Activated B cell treated with CpG ODN at 0.5 μM for 24 hours (primary cell): ENCODE data around the gene ZNF385C. TPM values are rescaled to one million over a fixed set of nuclear protein-coding genes. Genes with fewer than 3 reads are reported as not detected.

ENCODE experiments used
- ATAC-seq: fragments of 200-7000 bp; cut with Tn5 transposase; one replicate; pipeline ENCODE4 v1.10.0; 2021; ENCODE audit warnings: low read depth, mild to moderate bottlenecking, moderate library complexity
- CTCF ChIA-PET: fragments of 350-600 bp; sonication (Branson Sonifier 250); formaldehyde crosslinking; loops from one replicate; lab custom pipeline; 2021; ENCODE audit warnings: antibody characterized with exemption; lab: Charles Lee
- POLR2A ChIA-PET: fragments of 350-600 bp; sonication (Branson Sonifier 250); formaldehyde crosslinking; loops from one replicate; lab custom pipeline; 2021; ENCODE audit warnings: antibody characterized with exemption; lab: Charles Lee
- DNase-seq: peaks from one replicate; pipeline ENCODE4 v3.0.0; 2022
- H3K27ac Mint-ChIP-seq: one replicate; pipeline ENCODE4 v1.8.0; 2020; ENCODE audit warnings: mixed read lengths
- H3K27me3 Mint-ChIP-seq: one replicate; pipeline ENCODE4 v1.8.0; 2021; ENCODE audit warnings: mixed read lengths
- H3K36me3 Mint-ChIP-seq: one replicate; pipeline ENCODE4 v1.8.0; 2021; ENCODE audit warnings: low read depth, mixed read lengths
- H3K4me1 Mint-ChIP-seq: one replicate; pipeline ENCODE4 v1.8.0; 2021; ENCODE audit warnings: mixed read lengths
- H3K4me3 Mint-ChIP-seq: one replicate; pipeline ENCODE4 v1.8.0; 2020; ENCODE audit warnings: mild to moderate bottlenecking, mixed read lengths
- H3K9me3 Mint-ChIP-seq: one replicate; pipeline ENCODE4 v1.8.0; 2020; ENCODE audit warnings: mixed read lengths
- intact Hi-C: fragments of 100-400 bp; cut with micrococcal nuclease; formaldehyde crosslinking; loops from one replicate; pipeline ENCODE4 v1.15.1; 2024
- total RNA-seq: library from RNA; stranded (reverse); gene quantifications from 2 replicates; pipeline ENCODE4 v1.2.3, GENCODE V29; 2022
- TF ChIP-seq, protein P1 (sequence below): fragments of 200-600 bp; IDR thresholded peaks from one replicate; pipeline ENCODE4 v1.8.0; 2022; ENCODE audit warnings: antibody characterized with exemption, mild to moderate bottlenecking

Gene ZNF385C
- total RNA-seq, 1 donor from 2014 or later: 16.7 TPM

DNA sequence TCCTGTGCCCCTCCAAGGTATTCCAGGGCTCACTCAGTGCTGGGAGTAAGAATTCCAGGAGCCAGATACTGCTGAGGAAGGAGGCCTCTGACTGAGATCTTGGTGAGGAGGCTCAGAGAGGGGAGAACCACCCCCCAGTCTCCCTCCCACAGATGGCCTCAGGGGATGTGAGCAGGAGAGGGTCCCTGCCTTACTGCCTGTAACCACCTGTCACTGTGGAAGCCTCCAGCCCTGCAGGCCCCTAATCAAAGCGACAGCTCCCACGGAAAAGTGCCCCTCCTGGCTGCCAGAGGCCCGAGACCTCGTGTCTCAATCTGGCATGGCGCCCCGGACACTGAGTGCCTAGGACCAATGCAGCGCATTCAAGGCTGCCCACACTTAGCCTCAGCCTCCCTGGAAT lies 40.2 kb downstream of the ZNF385C start:
- POLR2A ChIA-PET: interaction anchor here (0.6 kb wide), 2 partner anchors 400 to 927 kb away, joined by 4 to 7 read pairs; no protein-coding TSS in a partner anchor
- Mint-ChIP-seq H3K27ac (no peak overlapping the region), H3K36me3 (no peaks in the 10 kb centered on the region), H3K27me3 (peaks cover 9% of the 10 kb centered on the region), H3K4me3 (no peak overlapping the region), H3K4me1 (no peaks in the 10 kb centered on the region), H3K9me3 (no peaks in the 10 kb centered on the region)
- ATAC-seq (no peak), DNase-seq (no peak)
- TF ChIP-seq, protein P1, sequence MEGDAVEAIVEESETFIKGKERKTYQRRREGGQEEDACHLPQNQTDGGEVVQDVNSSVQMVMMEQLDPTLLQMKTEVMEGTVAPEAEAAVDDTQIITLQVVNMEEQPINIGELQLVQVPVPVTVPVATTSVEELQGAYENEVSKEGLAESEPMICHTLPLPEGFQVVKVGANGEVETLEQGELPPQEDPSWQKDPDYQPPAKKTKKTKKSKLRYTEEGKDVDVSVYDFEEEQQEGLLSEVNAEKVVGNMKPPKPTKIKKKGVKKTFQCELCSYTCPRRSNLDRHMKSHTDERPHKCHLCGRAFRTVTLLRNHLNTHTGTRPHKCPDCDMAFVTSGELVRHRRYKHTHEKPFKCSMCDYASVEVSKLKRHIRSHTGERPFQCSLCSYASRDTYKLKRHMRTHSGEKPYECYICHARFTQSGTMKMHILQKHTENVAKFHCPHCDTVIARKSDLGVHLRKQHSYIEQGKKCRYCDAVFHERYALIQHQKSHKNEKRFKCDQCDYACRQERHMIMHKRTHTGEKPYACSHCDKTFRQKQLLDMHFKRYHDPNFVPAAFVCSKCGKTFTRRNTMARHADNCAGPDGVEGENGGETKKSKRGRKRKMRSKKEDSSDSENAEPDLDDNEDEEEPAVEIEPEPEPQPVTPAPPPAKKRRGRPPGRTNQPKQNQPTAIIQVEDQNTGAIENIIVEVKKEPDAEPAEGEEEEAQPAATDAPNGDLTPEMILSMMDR: no peak
- CTCF ChIA-PET: no interaction called here
- intact Hi-C loops: no loop called here

GRCh38 chr17:42056635-42057034 lies 41.6 kb downstream of the ZNF385C start:
- ATAC-seq (no peak), DNase-seq (no peak)
- Mint-ChIP-seq H3K4me1 (no peaks in the 10 kb centered on the region), H3K27me3 (peaks cover 20% of the 10 kb centered on the region), H3K9me3 (no peaks in the 10 kb centered on the region), H3K36me3 (no peaks in the 10 kb centered on the region), H3K4me3 (no peak overlapping the region), H3K27ac (no peak overlapping the region)
- CTCF ChIA-PET: no interaction called here
- TF ChIP-seq, protein P1: no peak
- POLR2A ChIA-PET: no interaction called here
- intact Hi-C loops: no loop called here

GRCh38 chr17:42055496-42055895 lies 42.8 kb downstream of the ZNF385C start:
- no peak for DNase-seq
- intact Hi-C loops: no loop called here
- Mint-ChIP-seq H3K4me3 (no peak overlapping the region), H3K27me3 (peaks cover 26% of the 10 kb centered on the region), H3K27ac (no peak overlapping the region), H3K9me3 (no peaks in the 10 kb centered on the region), H3K4me1 (peaks cover 5% of the 10 kb centered on the region), H3K36me3 (no peaks in the 10 kb centered on the region)
- ATAC-seq: no peak
- TF ChIP-seq, protein P1: no peak
- ChIA-PET POLR2A (no interaction called here), CTCF (no interaction called here)

- TF ChIP-seq, protein P1: no peak
- ChIA-PET POLR2A (no interaction called here), CTCF (no interaction called here)
- no peak for ATAC-seq
- DNase-seq: no peak
- no peak overlapping the region for H3K27ac Mint-ChIP-seq
- peaks cover 6% of the 10 kb centered on the region for H3K4me1 Mint-ChIP-seq
- H3K9me3 Mint-ChIP-seq: no peaks in the 10 kb centered on the region
- peaks cover 26% of the 10 kb centered on the region for H3K27me3 Mint-ChIP-seq
- H3K4me3 Mint-ChIP-seq: no peak overlapping the region
- H3K36me3 Mint-ChIP-seq: no peaks in the 10 kb centered on the region
- intact Hi-C loops: no loop called here
These were observed 43.2 kb downstream of the ZNF385C start for GRCh38 chr17:42055027-42055426.

- TF ChIP-seq, protein P1: no peak
- peaks cover 30% of the 10 kb centered on the region for H3K27me3 Mint-ChIP-seq
- ChIA-PET CTCF (no interaction called here), POLR2A (no interaction called here)
- ATAC-seq (no peak), DNase-seq (no peak)
- H3K4me3 Mint-ChIP-seq: no peak overlapping the region
- H3K9me3 Mint-ChIP-seq: no peaks in the 10 kb centered on the region
- no peak overlapping the region for H3K27ac Mint-ChIP-seq
- H3K4me1 Mint-ChIP-seq: peaks cover 9% of the 10 kb centered on the region
- intact Hi-C loops: no loop called here
- H3K36me3 Mint-ChIP-seq: no peaks in the 10 kb centered on the region
These were observed 44.4 kb downstream of the ZNF385C start for GRCh38 chr17:42053731-42054500.
